Left colon (tissue), 2 donors: Measurements from ENCODE around the gene RHOBTB3. TPM values are rescaled to one million over a fixed set of nuclear protein-coding genes. Genes with fewer than 3 reads are reported as not detected.
"Not testable (repeated sequence)": the region's sequence is repeated elsewhere in the genome, so short reads cannot be mapped to it uniquely, and the experiment has no call there.

Experiments
- ATAC-seq: fragments of 200-7000 bp; cut with Tn5 transposase; one replicate; pipeline ENCODE4 v1.9.1; 2020; ENCODE audit warnings: mild to moderate bottlenecking, moderate library complexity
- DNase-seq, 2 donors: peaks; one replicate each; pipeline ENCODE4 v3.0.0-alpha.2; 2020
- intact Hi-C, 2 donors: fragments of 100-400 bp; cut with DNase I in 1 of 2; cut with micrococcal nuclease in 1 of 2; formaldehyde crosslinking; loops; one replicate each; pipeline versions ENCODE4 v1.11.2 to v1.14.0; 2022; cut with DNase I, micrococcal nuclease
- total RNA-seq, 2 donors: library from RNA; stranded (reverse); fragmentation: NEBNext Ultra II Directional; extraction: Animal tissue kit (Norgen Biotek cat#: 25700); gene quantifications; one replicate each; pipeline ENCODE4 v1.2.1, GENCODE V29; 2021
- donor health status: DM: no; HTN: no; CAD: no.
- donor health status: DM: yes; HTN: yes; CAD: no.

RHOBTB3 gene
- total RNA-seq, 2 donors from 2014 or later: 49.8 to 54.0 TPM

DNA sequence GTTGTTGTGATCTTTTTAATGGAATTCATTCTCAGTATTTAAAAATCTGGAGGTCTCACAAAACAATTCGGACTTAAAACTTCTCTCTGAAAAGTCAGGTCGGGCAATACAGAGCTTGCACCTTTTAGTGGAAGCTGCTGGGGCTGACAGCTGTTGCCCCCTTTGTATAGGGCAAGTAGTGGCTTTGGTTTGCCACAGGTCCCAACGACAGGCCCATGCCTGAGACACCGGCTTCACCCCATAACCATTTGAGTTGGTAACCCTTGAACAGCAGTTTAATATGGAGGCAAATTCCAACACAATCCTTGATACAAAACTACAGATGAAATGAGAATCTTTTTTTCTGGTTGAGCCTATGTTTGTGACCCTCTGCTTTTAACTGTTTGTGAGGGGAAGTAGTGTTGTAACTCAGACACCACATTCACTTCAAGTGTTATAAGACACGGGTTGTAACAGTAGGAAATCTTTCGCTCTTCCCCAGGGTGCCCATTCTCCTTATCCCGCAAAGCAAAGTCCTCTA lies 92.1 kb downstream of the RHOBTB3 start:
- intact Hi-C loops: no loop called here
- ATAC-seq (no peak), DNase-seq (no peak)

GRCh38 chr5:95823738-95824609 lies 92.8 kb downstream of the RHOBTB3 start:
- peak; percentile 47 for ATAC-seq
- intact Hi-C loops: no loop called here
- peak; percentile 66 to 79 for DNase-seq

- ATAC-seq (no peak), DNase-seq (no peak)
- intact Hi-C loops: no loop called here
These were observed 93.6 kb downstream of the RHOBTB3 start for GRCh38 chr5:95824747-95825146.

DNA sequence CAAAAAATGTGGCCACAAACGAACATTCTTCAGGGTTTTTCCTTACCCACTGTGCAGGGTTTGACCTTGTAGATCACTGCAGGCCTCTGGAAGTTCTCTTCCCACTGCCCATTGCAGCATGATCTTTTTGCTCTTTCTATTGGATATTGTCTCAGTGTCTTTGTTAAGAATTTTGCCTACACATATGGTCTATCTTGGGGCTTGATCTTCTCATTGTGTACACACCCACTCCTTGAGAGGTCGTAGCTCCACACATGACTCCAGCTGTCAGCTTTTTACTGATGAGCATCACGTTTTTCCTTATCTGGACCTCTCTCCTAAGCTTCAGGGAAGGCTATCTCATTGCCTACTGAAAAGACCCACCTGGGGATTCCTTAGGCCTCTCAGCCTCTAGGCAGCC lies 94.4 kb downstream of the RHOBTB3 start:
- intact Hi-C loops: no loop called here
- DNase-seq (no peak), ATAC-seq (no peak)

- DNase-seq: peak; percentile 67 to 84
- intact Hi-C loops: no loop called here
- ATAC-seq: peak; percentile 78
These were observed 96.1 kb downstream of the RHOBTB3 start for GRCh38 chr5:95826949-95827891.

DNA sequence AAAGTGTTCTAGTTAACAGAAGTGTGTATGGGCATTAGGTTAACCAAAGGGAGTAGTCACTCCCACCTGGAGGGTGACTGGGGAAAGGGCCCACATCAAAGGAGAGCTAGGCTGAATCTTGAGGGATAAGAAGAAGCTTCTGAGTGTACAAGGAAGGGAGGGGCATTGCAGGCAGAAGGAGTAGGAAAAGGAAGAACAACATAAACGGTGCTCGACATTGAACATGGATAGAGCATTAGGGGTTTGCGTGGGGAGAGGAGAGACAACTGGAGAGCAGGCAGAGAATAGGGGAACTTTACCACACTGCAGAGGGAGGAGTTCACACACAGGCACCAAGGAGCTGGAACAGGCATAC lies 96.7 kb downstream of the RHOBTB3 start:
- DNase-seq: no peak
- intact Hi-C loops: no loop called here
- ATAC-seq: peak; percentile 17

DNA sequence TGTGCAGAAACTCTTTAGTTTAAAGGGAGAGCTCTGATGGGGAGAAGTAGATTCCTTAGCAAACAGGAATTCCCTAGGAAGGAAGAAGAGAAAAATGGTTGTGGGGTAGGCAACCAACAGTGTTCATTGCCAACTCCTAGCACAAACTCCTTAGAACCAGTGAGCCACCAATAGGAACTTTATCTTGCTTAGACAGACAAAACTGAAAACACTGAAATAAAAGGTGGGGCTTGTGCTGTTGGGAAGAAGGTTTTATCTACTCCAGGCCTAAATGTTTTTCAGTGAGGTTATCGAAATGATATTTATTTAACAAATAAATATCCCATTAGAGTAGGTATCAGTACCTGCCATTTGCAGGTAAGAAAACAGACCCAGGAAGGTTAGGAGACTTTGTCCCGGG lies 99.1 kb downstream of the RHOBTB3 start:
- intact Hi-C loops: no loop called here
- no peak for ATAC-seq
- no peak for DNase-seq

- intact Hi-C loops: no loop called here
- no peak for DNase-seq
- ATAC-seq: no peak
These were observed 101.5 kb downstream of the RHOBTB3 start for GRCh38 chr5:95832664-95833063.

DNA sequence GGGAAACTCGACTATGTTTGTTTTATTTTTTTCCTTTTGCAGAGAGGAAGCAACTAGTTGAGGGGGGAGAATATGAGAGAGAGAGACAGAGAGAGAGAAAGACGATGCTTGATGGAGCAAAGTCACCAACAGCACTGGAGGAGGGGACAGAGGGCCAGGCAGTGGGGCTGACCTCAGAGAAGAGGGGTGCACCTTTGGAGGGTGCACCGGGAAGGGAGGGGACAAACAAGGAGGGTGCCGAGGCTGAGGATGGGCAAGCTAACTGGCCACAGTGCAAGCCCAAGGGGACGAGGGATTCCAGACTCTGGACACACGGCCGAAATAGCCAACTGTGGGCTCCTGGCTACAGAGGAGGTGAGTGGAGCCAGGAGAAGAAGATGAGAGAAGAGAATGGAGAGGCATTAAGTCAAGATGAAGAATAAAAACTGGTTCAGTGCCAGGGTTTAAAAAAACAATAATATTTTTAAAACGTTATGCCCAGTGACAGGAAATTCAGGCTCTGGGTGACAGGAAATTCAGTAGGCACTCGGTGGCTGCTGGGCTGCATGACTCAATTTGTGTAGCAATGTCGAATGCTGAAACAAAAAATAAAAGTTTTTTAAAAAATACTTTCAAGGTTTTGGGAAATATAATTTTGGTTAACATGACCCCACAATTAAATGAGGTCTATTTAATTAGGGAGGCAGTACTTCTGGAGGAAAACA lies 104.7 kb downstream of the RHOBTB3 start:
- ATAC-seq: no peak
- DNase-seq: peak in 1 of 2 donors; percentile 34
- intact Hi-C loops: no loop called here

- ATAC-seq (no peak), DNase-seq (no peak)
- intact Hi-C loops: no loop called here
These were observed 105.4 kb downstream of the RHOBTB3 start for GRCh38 chr5:95836544-95836943.

DNA sequence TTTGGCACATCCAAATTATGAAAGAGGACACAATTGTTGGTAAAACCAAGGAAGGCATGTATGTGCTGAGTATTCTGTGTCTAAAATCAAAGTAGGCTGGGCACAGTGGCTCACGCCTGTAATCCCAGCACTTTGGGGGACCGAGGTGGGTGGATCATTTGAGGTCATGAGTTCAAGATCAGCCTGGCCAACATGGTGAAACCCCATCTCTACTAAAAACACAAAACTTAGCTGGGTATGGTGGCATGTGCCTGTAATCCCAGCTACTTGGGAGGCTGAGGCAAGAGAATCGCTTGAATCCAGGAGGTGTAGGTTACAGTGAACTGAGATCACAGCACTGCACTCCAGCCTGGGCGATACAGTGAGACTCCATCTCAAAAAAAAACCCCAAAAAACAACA lies 105.8 kb downstream of the RHOBTB3 start:
- intact Hi-C loops, ATAC-seq, DNase-seq: not testable (repeated sequence)

GRCh38 chr5:95837492-95837891 lies 106.4 kb downstream of the RHOBTB3 start:
- intact Hi-C loops: no loop called here
- ATAC-seq: no peak
- no peak for DNase-seq

- intact Hi-C loops: no loop called here
- DNase-seq (no peak), ATAC-seq (no peak)
These were observed 106.9 kb downstream of the RHOBTB3 start for GRCh38 chr5:95838001-95838520.

DNA sequence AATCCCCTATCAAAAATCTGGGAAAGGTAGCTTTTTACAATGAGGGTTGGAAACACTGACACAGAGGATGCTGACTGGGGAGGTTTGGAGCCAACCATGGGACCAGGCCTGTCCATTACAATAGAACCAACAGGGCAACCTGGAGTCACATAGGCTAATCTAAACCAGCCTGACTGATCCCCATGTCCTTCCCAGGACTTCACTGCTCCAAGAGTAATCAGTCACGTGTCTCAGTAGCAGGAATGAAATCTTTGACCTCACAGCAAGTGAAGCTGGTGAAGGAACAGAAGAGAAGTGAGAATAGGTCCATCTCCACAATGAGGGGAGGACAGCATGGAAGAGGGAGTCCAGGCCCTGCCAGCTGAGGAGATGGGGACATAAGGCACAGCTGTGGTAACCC lies 107.4 kb downstream of the RHOBTB3 start:
- no peak for DNase-seq
- no peak for ATAC-seq
- intact Hi-C loops: no loop called here

DNA sequence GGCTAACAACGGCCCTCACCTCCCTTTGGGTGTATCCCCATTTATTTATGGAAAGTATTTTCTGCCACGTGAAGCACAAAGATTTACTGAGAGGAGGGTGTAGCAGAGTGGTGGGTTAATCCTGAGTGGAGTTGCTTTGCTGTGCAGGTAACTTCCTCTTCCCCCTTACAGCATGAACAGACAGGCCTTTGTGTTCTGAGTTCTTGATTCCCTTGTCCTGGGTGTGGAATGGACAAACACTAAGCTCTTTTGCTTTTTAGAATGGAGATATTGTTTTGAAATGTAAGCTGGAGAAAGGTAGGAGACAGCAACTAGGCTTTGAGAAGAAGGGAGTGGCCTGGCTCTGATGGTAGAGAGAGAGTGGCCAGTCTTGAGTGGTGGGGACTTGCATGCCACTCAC lies 108.5 kb downstream of the RHOBTB3 start:
- DNase-seq (no peak), ATAC-seq (peak; percentile 31)
- intact Hi-C loops: loop anchor here in 1 of 2 donors (10.0 kb wide), 1 partner anchor 55 kb away; no protein-coding TSS in a partner anchor

- DNase-seq (no peak), ATAC-seq (no peak)
- intact Hi-C loops: loop anchor here in 1 of 2 donors (10.0 kb wide), 1 partner anchor 56 kb away; no protein-coding TSS in a partner anchor
These were observed 110.0 kb downstream of the RHOBTB3 start for GRCh38 chr5:95840956-95841705.

- ATAC-seq (peak; percentile 88), DNase-seq (peak in 1 of 2 donors; percentile 74)
- intact Hi-C loops: loop anchor here in 1 of 2 donors (10.0 kb wide), 1 partner anchor 57 kb away; no protein-coding TSS in a partner anchor
These were observed 111.0 kb downstream of the RHOBTB3 start for GRCh38 chr5:95841914-95842812.
